Esophagus squamous epithelium (tissue), 4 donors: Measurements from ENCODE around the gene CENPP.

ENCODE experiments used
- POLR2A ChIP-seq, 4 donors: fragments of 450-650 bp; IDR thresholded peaks; one replicate each; pipeline ENCODE4 v1.6.1; 2017; ENCODE audit warnings: antibody characterized with exemption in 4 of 4, mild to moderate bottlenecking in 4 of 4, moderate library complexity in 3 of 4
- TF ChIP-seq, protein P1 (sequence below), 6 experiments: fragments of 450-650 bp in 4 of 6; fragments of 200-600 bp in 2 of 6; sonication (generic) in 2 of 6; IDR thresholded peaks; one replicate each; pipeline ENCODE4 v1.5.1; 2016 to 2019; ENCODE audit warnings: antibody characterized with exemption in 6 of 6, mild to moderate bottlenecking in 4 of 6, moderate library complexity in 4 of 6

GRCh38 chr9:92488681-92489550 is 163.2 kb downstream of the CENPP start:
- TF ChIP-seq, protein P1, sequence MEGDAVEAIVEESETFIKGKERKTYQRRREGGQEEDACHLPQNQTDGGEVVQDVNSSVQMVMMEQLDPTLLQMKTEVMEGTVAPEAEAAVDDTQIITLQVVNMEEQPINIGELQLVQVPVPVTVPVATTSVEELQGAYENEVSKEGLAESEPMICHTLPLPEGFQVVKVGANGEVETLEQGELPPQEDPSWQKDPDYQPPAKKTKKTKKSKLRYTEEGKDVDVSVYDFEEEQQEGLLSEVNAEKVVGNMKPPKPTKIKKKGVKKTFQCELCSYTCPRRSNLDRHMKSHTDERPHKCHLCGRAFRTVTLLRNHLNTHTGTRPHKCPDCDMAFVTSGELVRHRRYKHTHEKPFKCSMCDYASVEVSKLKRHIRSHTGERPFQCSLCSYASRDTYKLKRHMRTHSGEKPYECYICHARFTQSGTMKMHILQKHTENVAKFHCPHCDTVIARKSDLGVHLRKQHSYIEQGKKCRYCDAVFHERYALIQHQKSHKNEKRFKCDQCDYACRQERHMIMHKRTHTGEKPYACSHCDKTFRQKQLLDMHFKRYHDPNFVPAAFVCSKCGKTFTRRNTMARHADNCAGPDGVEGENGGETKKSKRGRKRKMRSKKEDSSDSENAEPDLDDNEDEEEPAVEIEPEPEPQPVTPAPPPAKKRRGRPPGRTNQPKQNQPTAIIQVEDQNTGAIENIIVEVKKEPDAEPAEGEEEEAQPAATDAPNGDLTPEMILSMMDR (IDR thresholded peaks at IDR 0.05), result no peak
- no peak for TF ChIP-seq POLR2A (IDR thresholded peaks at IDR 0.05)
